HS-27A (cell line): ENCODE results near the gene MAGI2.

Source experiments
- DNase-seq: peaks from one replicate; pipeline ENCODE4 v3.0.0-alpha.2; 2012; ENCODE audit warnings: low read depth, missing footprints

MAGI2 gene

GRCh38 chr7:78224923-78225322 lies 1228.5 kb downstream of the MAGI2 start:
- no peak for DNase-seq

- no peak for DNase-seq
These were observed 1229.9 kb downstream of the MAGI2 start for GRCh38 chr7:78223598-78223997.

- no peak for DNase-seq
These were observed 1231.3 kb downstream of the MAGI2 start for GRCh38 chr7:78222001-78222751.

- DNase-seq: no peak
These were observed 1232.7 kb downstream of the MAGI2 start for GRCh38 chr7:78220754-78221153.

GRCh38 chr7:78218876-78219275 lies 1234.6 kb downstream of the MAGI2 start:
- no peak for DNase-seq

- DNase-seq: no peak
These were observed 1235.4 kb downstream of the MAGI2 start for GRCh38 chr7:78218051-78218450.

- DNase-seq: no peak
These were observed 1238.3 kb downstream of the MAGI2 start for GRCh38 chr7:78215199-78215598.

GRCh38 chr7:78213402-78213801 lies 1240.1 kb downstream of the MAGI2 start:
- no peak for DNase-seq

- no peak for DNase-seq
These were observed 1240.9 kb downstream of the MAGI2 start for GRCh38 chr7:78212476-78213060.

GRCh38 chr7:78207269-78207668 lies 1246.2 kb downstream of the MAGI2 start:
- DNase-seq: no peak

GRCh38 chr7:78206769-78207168 lies 1246.7 kb downstream of the MAGI2 start:
- no peak for DNase-seq

- no peak for DNase-seq
These were observed 1250.3 kb downstream of the MAGI2 start for GRCh38 chr7:78203042-78203720.

- no peak for DNase-seq
These were observed 1254.7 kb downstream of the MAGI2 start for GRCh38 chr7:78198756-78199155.

GRCh38 chr7:78197447-78197846 lies 1256.0 kb downstream of the MAGI2 start:
- DNase-seq: no peak

GRCh38 chr7:78195281-78195680 lies 1258.2 kb downstream of the MAGI2 start:
- no peak for DNase-seq

GRCh38 chr7:78194611-78195010 lies 1258.9 kb downstream of the MAGI2 start:
- DNase-seq: no peak

- no peak for DNase-seq
These were observed 1261.9 kb downstream of the MAGI2 start for GRCh38 chr7:78191475-78192079.

GRCh38 chr7:78189762-78190161 lies 1263.7 kb downstream of the MAGI2 start:
- no peak for DNase-seq

GRCh38 chr7:78185149-78185745 lies 1268.2 kb downstream of the MAGI2 start:
- no peak for DNase-seq

GRCh38 chr7:78184299-78184698 lies 1269.2 kb downstream of the MAGI2 start:
- no peak for DNase-seq

GRCh38 chr7:78179827-78180477 lies 1273.5 kb downstream of the MAGI2 start:
- DNase-seq: no peak

- no peak for DNase-seq
These were observed 1274.3 kb downstream of the MAGI2 start for GRCh38 chr7:78179211-78179610.
